ENCODE results near the gene SART1. TPM values are rescaled to one million over a fixed set of nuclear protein-coding genes. Genes with fewer than 3 reads are reported as not detected.

Gene SART1
- total RNA-seq, 2 donors from 2014 or later: 36.7 to 76.6 TPM

DNA sequence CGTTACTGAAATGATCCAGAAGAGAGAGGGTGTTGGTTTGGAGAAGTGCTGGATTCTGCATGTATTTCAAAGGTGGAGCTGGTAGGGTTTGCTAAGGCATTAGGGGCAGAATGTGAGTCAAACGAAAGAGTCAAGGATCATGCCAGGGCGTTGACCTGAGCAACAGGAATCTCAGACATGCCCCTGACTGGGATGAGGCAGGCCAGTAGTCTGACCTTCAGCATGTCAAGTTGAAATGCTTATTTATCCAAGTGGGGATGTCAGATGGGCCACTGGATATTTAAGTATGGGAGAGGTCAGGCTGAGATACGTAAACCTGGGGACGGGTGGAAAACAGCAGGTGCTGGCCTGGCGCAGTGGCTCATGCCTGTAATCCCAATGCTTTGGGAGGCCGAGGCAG is 19.0 kb upstream of the SART1 start:
- Histone ChIP-seq H3K27ac (no peak overlapping the region), H3K36me3 (no peaks in the 10 kb centered on the region), H3K4me1 (replicated peaks) (no peaks in the 10 kb centered on the region), H3K4me3 (no peak overlapping the region), H3K27me3 (replicated peaks; ENCODE audit: insufficient read depth) (no peaks in the 10 kb centered on the region), H3K9me3 (no peaks in the 10 kb centered on the region)
- WGBS: 90% methylated on average over 7 of the region's 7 CpGs
- DNase-seq (ENCODE audit: low spot score): no peak
- TF ChIP-seq POLR2AphosphoS5 (IDR thresholded peaks at IDR 0.05) (no peak), CTCF (IDR thresholded peaks at IDR 0.05) (no peak), POLR2A (IDR thresholded peaks at IDR 0.05) (no peak)
- intact Hi-C loops (cut with DNase I): no loop called here

DNA sequence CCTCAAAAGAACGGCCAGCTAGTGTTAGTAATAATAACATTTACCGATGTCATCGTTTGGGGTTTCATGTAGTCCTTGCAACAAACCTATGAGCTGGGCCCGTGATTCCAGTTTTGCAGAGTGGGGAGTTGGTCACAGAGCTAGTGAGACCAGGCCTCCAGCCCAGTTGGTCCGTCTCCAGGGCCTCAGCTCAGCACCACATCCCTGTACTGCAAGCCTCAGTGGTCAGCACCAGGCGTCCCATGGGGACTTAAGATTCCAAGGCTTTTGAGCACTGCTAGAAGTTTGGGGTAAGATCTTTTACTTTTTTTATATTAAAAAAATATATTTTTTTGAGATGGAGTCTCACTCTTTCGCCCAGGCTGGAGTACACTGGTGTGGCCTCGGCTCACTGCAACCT is 17.3 kb upstream of the SART1 start:
- intact Hi-C loops (cut with DNase I): no loop called here
- no peak overlapping the region for H3K4me3 ChIP-seq
- no peak overlapping the region for H3K27ac ChIP-seq
- no peaks in the 10 kb centered on the region for H3K27me3 ChIP-seq (replicated peaks; ENCODE audit: insufficient read depth)
- no peaks in the 10 kb centered on the region for H3K36me3 ChIP-seq
- no peak for DNase-seq (ENCODE audit: low spot score)
- H3K9me3 ChIP-seq: no peaks in the 10 kb centered on the region
- no peaks in the 10 kb centered on the region for H3K4me1 ChIP-seq (replicated peaks)
- TF ChIP-seq POLR2A (IDR thresholded peaks at IDR 0.05) (no peak), POLR2AphosphoS5 (IDR thresholded peaks at IDR 0.05) (no peak), CTCF (IDR thresholded peaks at IDR 0.05) (no peak)
- 92% methylated on average over 8 of the region's 8 CpGs for WGBS

- TF ChIP-seq POLR2AphosphoS5 (IDR thresholded peaks at IDR 0.05): no peak
- TF ChIP-seq CTCF (IDR thresholded peaks at IDR 0.05): no peak
- no peak for TF ChIP-seq POLR2A (IDR thresholded peaks at IDR 0.05)
- no peak overlapping the region for H3K27ac ChIP-seq
- no peaks in the 10 kb centered on the region for H3K9me3 ChIP-seq
- intact Hi-C loops (cut with DNase I): no loop called here
- no peak for DNase-seq (ENCODE audit: low spot score)
- WGBS: 65% methylated on average over 8 of the region's 8 CpGs
- no peaks in the 10 kb centered on the region for H3K4me1 ChIP-seq (replicated peaks)
- H3K36me3 ChIP-seq: no peaks in the 10 kb centered on the region
- no peaks in the 10 kb centered on the region for H3K27me3 ChIP-seq (replicated peaks; ENCODE audit: insufficient read depth)
- H3K4me3 ChIP-seq: no peak overlapping the region
Observed at GRCh38 chr11:65944767-65945166, 16.8 kb upstream of the SART1 start.

GRCh38 chr11:65945430-65945911 is 16.1 kb upstream of the SART1 start, which contains the start of gene TSGA10IP:
TSGA10IP (plus strand) TSS chr11:65945480; CDS start chr11:65945676, 196 bp downstream.
- H3K4me3 ChIP-seq: no peak within 1 kb of the TSS
- H3K27me3 ChIP-seq (replicated peaks; ENCODE audit: insufficient read depth): no peaks in the 10 kb centered on the region
- H3K27ac ChIP-seq: no peak within 1 kb of the TSS
- TF ChIP-seq POLR2AphosphoS5 (IDR thresholded peaks at IDR 0.05) (no peak), POLR2A (IDR thresholded peaks at IDR 0.05) (no peak), CTCF (IDR thresholded peaks at IDR 0.05) (no peak)
- intact Hi-C loops (cut with DNase I): no loop called here
- H3K4me1 ChIP-seq (replicated peaks): no peaks in the 10 kb centered on the region
- H3K36me3 ChIP-seq: no peaks in the 10 kb centered on the region
- DNase-seq (ENCODE audit: low spot score): no peak
- WGBS: 67% methylated on average over 13 of the region's 13 CpGs
- H3K9me3 ChIP-seq: no peaks in the 10 kb centered on the region

- H3K4me3 ChIP-seq: no peak overlapping the region
- H3K27ac ChIP-seq: no peak overlapping the region
- TF ChIP-seq CTCF (IDR thresholded peaks at IDR 0.05): no peak
- no peak for TF ChIP-seq POLR2A (IDR thresholded peaks at IDR 0.05)
- no peak for TF ChIP-seq POLR2AphosphoS5 (IDR thresholded peaks at IDR 0.05)
- H3K9me3 ChIP-seq: no peaks in the 10 kb centered on the region
- H3K36me3 ChIP-seq: no peaks in the 10 kb centered on the region
- no peak for DNase-seq (ENCODE audit: low spot score)
- H3K4me1 ChIP-seq (replicated peaks): no peaks in the 10 kb centered on the region
- intact Hi-C loops (cut with DNase I): no loop called here
- WGBS: 89% methylated on average over 11 of the region's 11 CpGs
- H3K27me3 ChIP-seq (replicated peaks; ENCODE audit: insufficient read depth): no peaks in the 10 kb centered on the region
Observed at GRCh38 chr11:65945941-65946558, 15.5 kb upstream of the SART1 start.
